NCI-H524 treated with DMSO at 0.1 percent for 48 hours (cell line): ENCODE results near the gene KRTAP2-1.
"Not testable (repeated sequence)": the region's sequence is repeated elsewhere in the genome, so short reads cannot be mapped to it uniquely, and the experiment has no call there.

Source experiments
- DNase-seq: peaks from one replicate; lab custom pipeline; 2025; lab: John Stamatoyannopoulos, UW

KRTAP2-1 gene

GRCh38 chr17:41012326-41013120, 34.6 kb downstream of the KRTAP2-1 start:
- no peak for DNase-seq

GRCh38 chr17:41010441-41010840, 36.7 kb downstream of the KRTAP2-1 start:
- DNase-seq: no peak

DNA sequence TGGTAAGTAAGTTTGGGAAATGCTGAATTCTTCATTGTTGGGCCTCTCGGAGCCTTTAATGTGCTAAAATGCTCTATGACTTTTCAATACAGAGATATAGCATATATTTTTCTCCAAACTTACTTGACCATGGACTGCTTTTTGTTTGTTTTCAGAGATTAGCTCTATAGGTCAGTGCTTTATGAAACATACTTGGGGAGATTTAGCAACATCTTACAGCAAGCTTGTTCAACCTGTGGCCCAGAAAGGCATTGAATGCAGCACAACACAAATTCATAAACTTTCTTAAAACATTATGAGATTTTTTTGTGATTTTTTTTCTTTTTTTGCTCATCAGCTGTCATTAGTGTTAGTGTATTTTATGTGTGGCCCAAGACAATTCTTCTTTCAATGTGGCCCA, 37.2 kb downstream of the KRTAP2-1 start:
- no peak for DNase-seq

DNA sequence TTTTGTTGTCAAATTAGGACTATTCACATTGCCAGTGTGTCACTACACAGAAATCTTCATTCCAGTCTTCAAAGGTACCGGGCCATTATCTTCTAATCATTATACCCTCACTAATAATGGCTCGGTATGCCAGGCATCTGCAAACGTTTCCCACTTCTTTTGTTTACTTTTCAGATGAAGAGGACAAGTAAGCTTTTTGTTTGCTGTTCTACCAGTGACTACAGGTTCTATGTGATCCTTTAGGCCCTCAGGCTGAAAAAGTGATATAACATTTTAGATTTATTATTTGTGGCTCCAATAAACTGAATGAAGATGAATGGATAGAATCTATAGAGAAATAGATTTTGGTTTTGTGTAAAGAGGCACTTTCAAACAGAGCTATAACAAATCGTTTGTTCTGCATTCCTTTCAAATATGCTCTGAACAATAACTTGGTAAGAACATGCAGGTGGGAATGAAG, 37.8 kb downstream of the KRTAP2-1 start:
- DNase-seq: no peak

DNA sequence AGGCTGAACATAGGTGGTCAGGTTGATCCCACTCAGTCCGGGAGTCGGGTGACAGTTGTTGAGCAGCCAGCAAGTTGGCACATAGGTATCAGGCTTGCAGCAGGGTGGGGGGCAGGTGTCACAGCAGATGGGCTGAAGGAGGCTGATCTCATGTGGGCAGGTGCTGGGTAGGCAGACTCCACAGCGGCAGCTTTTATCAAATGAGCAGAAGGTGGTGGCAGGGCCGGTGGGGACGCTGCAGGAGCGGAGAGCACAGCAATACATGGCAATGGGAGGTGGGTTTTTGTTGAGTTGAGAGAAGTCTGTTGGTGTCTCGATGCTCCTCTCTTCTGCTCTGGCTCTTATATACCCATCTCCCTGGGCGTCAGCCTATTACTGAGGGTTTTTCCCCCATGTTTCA, 38.3 kb downstream of the KRTAP2-1 start, which contains the start of gene KRTAP3-1:
KRTAP3-1 (minus strand) TSS at position 318 of the 400 bp plus-strand sequence; CDS start at position 264, 54 bp downstream.
- DNase-seq: no peak

DNA sequence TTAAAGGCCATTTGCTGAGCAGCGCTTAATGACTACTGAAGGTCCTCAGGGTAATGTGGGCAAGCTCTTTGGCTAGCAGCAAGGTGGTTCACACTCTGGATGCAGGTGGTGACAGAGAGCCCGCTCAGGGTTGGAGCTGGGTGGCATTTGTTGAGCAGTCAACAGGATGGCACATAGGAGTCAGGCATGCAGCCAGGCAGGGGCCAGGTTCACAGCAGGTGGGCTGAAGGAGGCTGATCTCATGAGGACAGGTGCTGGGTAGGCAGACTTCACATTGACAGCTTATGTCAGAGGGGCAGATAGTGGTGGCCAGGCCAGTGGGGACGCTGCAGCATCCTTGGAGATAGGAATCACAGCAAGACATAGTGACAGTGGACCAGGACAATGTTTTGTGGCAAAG, 42.7 kb downstream of the KRTAP2-1 start:
- no peak for DNase-seq

DNA sequence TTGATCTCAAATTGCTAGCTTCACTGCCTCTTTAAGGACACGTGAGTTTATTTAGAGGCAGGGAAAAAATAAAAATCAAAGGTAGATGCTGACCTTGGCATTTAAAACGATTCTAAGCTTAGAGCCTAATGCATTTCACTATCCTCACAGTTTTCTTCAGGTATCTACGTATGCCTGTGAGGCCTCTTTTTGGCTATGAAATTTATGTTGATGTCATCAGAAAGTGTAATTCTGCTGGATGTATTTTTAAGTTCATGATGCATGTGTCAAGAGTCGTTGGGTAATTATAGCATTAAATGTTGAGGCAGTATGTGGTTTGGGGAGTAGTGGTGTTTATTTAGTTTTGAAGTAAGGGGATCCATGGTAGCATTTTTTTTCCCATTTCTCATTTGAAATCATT, 43.2 kb downstream of the KRTAP2-1 start:
- no peak for DNase-seq

DNA sequence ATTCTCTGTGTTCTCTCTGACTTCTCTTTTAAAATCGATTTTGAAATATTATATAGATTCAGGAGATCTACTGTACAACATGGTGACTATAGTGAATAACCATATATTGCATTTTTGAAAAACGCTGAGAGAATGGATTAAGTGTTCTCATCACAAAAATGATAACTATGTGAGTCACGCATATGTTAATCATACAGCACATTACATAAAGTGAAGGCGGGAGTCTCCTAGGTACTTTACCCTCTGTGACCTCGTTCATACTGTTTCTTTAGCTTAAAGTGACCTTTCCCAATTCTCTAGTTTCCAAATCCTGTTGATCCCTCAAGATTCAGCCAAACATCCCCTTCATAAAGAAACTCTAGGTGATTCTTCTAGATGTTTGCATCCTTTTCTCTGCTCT, 44.3 kb downstream of the KRTAP2-1 start:
- DNase-seq: no peak

DNA sequence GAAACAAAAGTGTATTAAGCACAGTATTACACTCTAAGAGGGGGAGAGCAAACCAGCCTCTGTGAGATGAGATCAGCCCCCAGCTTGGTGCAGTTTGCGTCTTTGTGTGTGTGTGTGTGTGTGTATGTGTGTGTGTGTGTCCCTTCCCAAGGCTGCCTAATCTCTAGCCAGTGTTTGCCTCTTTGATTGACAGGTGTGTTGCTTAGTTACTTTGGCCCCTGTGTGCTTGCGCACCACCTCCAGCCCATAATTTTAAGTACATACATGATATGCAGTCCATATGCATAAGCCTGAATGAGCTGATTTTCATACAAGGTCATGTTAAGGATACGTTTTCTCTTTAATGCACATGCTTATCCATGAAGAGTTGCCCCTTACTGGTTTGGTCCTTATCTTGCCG, 45.3 kb downstream of the KRTAP2-1 start:
- DNase-seq: no peak

GRCh38 chr17:40999563-40999962, 47.6 kb downstream of the KRTAP2-1 start, which contains the start of gene KRTAP3-2:
Gene KRTAP3-2 (minus strand): TSS chr17:40999906. CDS start chr17:40999853, 53 bp downstream.
- DNase-seq: not testable (repeated sequence)

GRCh38 chr17:40997361-40997760, 49.8 kb downstream of the KRTAP2-1 start:
- no peak for DNase-seq

GRCh38 chr17:40996829-40997228, 50.3 kb downstream of the KRTAP2-1 start:
- DNase-seq: no peak
